GM10847 (cell line): ENCODE data around the gene SDK2.

Experiments used
- POLR2A ChIP-seq: IDR thresholded peaks from 2 replicates; pipeline ENCODE4 v1.6.1; 2011; ENCODE audit not compliant: insufficient read length; ENCODE audit errors: extremely low read depth

Gene SDK2, protein sequence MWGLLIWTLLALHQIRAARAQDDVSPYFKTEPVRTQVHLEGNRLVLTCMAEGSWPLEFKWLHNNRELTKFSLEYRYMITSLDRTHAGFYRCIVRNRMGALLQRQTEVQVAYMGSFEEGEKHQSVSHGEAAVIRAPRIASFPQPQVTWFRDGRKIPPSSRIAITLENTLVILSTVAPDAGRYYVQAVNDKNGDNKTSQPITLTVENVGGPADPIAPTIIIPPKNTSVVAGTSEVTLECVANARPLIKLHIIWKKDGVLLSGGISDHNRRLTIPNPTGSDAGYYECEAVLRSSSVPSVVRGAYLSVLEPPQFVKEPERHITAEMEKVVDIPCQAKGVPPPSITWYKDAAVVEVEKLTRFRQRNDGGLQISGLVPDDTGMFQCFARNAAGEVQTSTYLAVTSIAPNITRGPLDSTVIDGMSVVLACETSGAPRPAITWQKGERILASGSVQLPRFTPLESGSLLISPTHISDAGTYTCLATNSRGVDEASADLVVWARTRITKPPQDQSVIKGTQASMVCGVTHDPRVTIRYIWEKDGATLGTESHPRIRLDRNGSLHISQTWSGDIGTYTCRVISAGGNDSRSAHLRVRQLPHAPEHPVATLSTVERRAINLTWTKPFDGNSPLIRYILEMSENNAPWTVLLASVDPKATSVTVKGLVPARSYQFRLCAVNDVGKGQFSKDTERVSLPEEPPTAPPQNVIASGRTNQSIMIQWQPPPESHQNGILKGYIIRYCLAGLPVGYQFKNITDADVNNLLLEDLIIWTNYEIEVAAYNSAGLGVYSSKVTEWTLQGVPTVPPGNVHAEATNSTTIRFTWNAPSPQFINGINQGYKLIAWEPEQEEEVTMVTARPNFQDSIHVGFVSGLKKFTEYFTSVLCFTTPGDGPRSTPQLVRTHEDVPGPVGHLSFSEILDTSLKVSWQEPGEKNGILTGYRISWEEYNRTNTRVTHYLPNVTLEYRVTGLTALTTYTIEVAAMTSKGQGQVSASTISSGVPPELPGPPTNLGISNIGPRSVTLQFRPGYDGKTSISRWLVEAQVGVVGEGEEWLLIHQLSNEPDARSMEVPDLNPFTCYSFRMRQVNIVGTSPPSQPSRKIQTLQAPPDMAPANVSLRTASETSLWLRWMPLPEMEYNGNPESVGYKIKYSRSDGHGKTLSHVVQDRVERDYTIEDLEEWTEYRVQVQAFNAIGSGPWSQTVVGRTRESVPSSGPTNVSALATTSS (N-terminal part only)

DNA sequence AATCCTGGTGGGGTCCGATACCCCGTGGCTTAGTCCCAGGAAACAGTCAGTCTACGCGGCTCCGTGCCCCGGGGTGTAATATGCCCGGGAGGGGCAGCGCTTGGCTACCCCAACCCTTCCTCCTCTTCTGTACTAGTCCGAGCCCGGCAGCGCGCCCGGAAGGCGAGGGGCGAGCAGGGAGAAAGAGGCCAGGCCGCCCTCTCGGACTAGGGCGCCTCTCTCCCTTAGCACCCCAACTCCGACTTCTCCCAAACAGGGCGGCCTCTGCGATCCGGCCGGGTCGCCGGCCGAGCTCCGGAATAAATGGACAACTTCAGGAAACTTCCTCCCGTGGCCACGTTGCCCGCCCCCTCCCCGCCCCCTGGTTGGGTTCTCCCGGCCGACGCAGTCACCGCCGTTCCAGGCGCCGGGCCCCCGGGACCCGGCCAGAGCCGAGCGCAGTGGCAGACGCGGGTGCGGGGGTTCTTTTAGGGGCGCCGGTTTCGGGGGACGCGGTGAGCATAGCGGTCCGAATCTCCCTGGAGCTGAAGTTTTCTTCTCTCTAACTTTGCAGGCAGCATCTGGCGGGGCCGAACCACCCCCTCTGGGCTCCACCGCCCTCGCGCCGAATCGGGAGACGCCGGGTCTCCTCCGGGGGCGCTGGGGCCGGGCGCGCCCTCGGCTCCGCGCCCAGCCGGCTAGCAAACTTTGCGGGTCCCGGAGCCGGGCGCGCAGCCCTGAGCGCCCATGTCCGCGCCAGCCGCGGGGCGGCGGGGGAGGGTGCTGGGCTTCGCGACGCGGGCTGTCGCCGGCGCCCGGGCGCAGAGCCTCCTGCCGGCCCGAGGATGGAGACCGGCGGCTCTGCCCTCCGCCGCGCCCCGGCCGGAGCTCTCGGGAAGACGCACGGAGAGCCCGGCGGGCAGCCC, at the start of gene SDK2:
Gene SDK2, minus strand, starts transcription at position 301 of the 905 bp plus-strand sequence. CDS start 357 bp downstream, outside the sequence.
- TF ChIP-seq POLR2A, result no peak

DNA sequence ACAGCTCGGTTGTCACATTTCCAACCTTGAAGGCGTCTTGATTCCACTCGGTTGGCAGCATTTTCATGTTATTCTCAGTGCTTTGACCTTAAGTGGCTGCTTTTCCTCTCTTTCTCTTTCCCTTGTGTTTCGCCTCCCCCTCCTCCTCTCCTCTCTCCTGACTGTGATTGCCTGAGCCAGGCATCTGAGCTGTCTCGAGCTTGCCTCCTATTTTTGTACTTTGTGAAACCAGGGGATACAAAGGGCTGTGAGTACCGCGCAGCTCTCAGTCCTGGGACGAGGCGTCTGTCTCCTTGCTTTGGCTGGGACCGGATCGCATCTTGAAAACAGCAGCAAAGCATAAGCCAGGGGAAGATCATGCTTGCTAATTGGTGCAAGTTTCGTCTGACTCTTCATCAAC, 48.8 kb upstream of the SDK2 start:
- no peak for TF ChIP-seq POLR2A

DNA sequence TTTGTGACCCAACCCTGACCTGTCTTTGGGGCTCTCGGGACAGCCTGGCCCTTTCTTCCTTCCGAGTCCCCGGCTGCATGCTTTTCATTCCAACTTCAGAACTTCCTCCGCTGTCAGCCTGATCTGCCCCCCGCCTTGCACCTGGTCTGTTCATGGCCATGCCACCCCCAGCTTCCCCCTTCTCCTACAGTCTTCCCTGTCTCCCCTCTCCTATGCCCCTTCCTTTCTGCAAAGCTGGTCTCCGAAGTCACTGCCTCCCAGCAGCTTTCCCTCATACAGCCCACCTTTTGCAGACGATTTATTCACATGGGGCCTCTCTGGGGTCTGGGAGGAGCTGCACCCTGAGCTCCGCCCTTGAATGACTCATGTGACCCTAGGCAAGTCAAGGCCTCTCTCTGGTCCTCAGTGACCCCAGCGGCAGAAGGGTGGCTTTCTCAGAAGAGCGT, 47.1 kb upstream of the SDK2 start:
- TF ChIP-seq POLR2A, result no peak

DNA sequence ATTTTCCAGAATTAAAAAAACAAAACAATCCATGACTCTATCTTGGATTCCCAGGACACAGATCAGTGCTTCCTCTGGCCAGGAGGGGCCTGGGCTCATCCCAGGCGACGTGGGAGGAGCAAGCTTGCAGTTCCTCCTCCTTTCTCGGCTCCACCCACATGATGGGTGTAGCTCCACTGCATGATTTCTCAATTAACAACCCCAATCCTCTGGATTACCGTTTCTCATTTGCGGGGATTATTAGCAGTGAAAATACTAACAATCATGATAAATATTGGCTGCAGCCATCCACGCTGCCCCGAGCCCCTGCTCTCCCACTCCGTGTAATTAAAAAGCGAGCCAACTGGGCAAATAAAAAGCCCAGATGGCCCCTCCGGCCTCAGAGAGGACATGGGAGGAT, 46.4 kb upstream of the SDK2 start:
- TF ChIP-seq POLR2A, result no peak

DNA sequence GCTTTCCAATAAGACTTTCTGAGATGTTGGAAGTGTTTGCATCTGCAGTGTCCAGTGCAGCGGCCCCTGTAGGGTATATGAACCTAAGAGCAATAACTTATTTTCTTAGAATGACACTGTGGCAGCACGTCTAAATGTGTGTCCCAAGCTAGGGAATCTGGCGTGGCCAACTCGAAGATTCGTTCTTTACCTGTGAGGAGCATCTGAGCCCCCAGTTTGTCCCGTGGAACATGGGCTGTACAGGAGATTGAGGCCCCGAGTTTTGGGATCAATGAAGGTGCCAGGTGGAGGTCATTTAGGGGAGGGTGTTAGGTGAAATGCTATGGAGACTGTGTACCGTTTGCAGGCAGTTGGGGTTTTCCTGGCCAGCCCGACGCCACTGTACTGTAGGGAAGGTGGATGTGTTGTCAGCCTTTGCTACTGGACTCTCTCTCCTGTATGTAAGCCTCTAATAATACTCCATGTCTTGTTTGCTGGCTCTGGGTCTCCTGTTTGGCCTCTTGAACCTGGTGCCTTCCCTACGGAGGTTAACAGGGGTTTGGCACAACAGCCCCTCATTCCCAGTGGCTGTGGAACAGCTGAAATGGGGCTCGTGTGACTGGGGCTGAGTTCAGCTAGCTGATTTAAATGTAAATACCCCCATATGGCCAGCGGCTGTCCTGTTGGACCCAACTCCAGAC, 45.5 kb upstream of the SDK2 start:
- TF ChIP-seq POLR2A, result no peak

DNA sequence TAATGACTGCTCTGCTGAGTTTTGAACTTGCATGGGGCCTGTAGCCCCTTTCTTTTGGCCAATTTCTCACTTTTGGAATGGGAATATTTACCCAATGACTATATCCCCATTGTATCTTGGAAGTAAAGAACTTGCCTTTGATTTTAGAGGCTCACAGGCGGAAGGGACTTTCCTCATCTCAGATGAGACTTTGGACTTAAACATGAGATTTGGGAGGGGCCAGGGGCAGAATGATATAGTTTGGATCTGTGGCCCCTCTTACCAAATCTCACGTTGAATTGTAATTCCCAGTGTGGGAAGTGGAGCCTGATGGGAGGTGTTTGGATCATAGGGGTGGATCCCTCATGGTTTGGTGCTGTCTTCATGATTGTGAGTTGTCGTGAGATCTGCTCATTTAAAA, 42.7 kb upstream of the SDK2 start:
- no peak for TF ChIP-seq POLR2A

DNA sequence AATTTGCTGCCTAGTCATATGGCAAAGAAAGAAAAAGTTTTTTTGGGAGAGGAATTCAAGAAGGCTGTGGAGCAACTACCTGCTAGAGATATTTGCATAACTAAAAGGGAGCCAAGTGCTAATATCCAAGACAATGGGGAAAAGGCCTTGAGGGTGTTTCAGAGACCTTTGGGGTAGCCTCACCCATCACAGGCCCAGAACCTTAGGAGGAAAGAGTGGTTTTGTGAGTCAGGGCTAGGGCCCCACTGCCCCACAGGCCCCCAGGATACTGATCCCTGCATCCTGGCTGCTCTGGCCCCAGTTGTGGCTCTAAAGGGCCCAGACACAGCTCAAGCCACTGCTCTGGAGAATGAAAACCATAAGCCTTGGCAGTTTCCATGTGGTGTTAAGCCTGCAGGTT, 41.9 kb upstream of the SDK2 start:
- no peak for TF ChIP-seq POLR2A

DNA sequence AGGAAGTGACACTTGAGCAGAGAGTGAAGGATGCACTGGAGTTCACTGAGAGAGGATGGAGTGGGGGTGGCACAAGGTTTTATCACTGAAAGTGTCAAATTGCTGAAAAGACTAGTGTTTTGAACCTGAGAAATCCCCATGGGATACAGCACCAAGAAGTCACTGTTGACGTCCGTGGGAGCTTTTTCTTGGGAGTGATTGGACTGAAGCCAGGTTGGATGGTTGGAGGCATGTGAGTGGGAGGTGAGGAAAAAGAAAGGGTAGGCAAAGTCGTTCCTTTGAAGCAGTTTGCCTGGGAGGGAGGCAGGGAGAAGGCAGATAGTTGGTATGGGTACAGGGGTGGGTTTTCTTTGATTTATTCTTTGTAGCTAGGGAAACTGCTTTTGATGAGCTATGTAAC, 39.9 kb upstream of the SDK2 start:
- no peak for TF ChIP-seq POLR2A

DNA sequence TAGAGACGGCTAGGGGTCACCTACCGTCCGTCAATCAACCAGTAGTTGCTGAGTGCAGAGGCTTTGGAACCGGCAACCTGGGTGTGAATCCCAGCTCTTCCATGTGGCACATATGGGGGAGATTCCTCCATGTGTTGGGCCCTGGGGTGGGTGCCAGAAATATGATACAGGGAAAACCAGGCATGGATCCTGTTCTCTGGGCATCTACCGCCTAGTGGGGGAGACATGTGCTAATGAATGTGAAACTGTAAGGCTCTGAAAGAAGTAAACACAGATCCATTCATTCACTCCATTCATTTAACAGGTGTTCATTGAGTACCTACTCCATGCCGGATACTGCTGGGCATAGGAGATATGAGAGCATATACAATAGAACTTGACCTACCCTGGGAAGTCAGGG, 39.5 kb upstream of the SDK2 start:
- no peak for TF ChIP-seq POLR2A

DNA sequence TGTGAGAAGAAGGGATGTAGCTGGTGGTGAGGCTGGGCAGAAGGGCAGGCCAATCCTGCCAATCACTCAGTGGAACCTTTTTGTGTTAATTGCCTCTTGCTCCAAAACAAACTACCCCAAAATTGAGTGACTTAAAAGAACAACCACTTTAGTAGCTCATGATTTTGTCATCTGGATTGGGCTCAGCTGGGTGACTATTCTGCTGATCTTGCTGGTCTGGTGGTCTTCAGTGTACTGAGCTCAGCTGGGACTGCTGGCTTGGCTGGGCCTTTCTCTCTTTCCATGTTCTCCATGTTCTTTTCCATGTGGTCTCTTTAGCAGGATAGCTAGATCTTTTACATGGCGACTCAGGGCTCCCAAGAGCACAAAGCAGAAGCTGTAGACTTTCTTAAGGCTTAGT, 37.7 kb upstream of the SDK2 start:
- TF ChIP-seq POLR2A, result no peak

DNA sequence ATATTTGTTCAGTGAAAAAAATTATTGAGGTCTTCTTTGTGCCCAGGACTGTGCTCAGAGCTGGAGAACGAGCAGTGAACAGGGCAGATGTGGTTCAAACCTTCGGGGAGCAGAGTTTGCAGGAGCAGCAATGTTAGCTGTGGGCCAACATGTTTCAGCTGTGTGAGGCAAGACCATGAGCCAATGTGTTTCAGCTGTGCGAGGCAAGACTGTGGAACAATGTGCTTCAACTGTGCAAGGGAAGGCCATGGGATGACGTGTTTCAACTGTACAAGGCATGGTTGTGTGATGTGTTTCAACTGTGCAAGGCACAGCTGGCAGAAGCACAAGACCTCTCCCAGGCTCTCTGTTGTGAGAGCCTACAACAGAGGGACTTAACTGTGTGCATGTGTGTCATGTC, 35.2 kb upstream of the SDK2 start:
- no peak for TF ChIP-seq POLR2A

DNA sequence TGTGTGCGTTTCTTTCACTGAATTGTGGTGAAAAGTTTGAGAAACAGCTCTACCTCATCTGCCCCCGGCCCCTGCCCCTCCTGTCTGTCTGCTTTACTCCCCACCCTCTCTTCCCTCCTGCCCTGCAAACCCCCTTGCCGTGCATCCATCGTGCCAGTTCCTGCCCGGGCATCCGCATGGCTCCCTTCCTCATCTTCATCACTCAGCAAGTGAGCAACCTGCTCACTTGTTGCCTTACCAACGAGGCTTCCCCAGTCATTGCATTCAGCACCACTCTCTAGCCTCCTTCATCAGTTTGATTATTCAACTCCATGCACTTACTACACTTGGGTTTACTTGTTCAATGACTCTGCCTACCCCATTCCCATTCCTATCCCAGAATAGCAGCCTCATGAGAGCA, 34.8 kb upstream of the SDK2 start:
- TF ChIP-seq POLR2A, result no peak

DNA sequence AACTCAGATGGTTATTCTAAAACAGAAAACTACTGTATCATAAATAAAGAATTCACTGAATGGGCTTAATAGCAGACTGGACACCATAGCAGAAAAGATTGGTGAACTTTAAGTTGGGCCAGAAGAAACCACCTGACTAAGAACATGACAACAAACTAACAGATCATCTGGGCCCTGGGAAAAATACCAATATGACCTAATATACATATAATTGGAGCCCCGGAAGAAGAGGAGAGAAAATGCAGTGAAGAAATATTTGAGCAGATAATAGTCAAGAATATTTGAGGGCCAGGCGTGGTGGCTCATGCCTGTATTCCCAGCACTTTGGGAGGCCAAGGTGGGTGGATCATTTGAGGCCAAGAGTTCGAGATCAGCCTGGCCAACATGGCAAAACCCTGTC, 25.5 kb upstream of the SDK2 start:
- no peak for TF ChIP-seq POLR2A
